Ammon's horn (tissue), 1 donor: Measurements from ENCODE around the gene EPHB2.
"Not testable (repeated sequence)": the region's sequence is repeated elsewhere in the genome, so short reads cannot be mapped to it uniquely, and the experiment has no call there.

ENCODE experiments used
- DNase-seq: peaks from one replicate; pipeline ENCODE4 v3.0.0-alpha.2; 2016; ENCODE audit warnings: low spot score

The EPHB2 gene

DNA sequence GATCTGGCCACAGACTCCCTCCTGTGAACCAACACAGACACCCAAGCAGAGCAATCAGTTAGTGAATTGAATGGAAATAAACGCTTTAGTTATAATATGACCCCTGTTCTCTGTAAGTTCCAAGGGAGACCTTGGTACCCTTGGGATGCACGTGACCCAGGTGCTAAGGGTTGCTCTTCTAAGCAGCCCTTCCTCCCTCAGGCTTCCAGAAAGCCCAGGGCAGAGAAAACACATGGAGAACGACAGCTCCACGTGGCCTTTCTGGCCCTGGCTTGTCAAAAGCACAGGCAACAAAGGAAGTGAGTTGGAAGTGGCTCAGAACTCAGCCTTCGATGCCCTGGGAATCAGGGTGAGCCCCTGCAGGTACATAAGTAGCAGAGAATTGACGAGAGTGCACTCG, 204.6 kb downstream of the EPHB2 start:
- DNase-seq: no peak

- no peak for DNase-seq
These were observed 205.3 kb downstream of the EPHB2 start for GRCh38 chr1:22915816-22916470.

DNA sequence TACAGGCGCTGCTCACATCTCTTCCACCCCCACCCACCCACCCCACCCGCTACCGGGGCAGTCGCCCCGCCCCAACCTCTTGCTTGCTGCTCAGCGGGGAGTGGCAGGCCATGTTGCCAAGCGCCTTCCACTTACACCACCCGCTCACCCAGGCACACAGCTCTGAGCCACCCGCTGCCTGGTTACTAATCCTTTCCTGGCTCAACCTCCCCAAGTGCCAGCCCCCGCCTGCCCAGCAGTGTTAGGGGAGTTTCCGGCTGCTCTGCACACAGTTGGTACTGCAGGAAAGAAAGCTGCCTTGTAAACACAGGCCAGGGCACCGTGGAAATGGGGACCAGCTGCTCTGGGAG, 205.8 kb downstream of the EPHB2 start:
- DNase-seq: peak; percentile 83

DNA sequence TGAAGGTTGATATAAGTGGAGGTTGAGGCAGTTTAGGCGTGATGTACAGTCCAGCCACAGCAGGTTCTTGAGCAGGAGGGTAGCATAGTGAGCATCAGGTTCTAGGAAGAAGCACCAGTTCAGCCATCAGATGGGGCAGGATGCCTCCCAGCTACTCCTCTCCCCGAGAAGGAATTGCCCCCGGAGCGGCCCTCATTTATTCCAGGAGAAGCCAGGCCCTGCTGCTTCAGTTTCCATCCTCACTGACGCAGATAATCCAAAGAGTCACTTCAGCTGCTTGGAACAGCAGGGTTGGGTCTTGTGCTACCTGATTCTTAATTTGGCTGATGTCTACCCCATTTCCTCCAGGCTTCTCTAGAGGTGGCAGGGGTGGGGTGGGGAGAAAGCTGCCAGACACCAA, 207.3 kb downstream of the EPHB2 start:
- no peak for DNase-seq

GRCh38 chr1:22918644-22919043, 208.0 kb downstream of the EPHB2 start:
- no peak for DNase-seq

DNA sequence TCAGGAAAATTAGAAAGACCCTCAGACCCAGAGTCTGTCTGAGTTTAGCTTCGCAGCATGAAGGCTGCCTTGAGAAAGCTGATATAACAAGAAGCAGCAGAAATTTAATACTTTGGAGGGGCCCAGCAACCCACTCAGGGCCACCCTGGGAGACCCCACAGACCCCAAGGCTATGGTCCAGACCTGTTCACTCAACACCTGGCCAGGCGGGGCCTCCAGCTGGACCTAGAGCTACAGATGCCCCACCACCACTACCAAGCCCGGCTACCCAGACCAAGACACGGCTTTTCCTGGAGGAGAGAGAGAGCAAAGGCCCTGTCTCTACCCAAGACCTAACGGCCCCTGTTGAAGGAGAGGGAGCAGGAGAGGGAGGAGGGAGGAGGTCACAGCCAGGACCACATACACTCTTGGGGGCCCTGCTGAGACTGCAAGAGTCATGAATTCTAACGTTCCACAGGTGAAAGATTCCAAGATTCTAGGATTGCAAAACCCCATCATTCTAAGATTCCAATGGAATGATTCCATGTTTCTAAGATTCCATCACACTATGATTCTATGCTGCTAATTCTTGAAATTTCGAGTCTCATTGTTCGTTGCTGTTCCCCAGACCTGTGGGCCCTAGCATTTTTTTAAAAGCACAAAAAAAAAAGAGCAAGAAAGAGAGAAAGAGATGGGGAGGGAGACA, 208.8 kb downstream of the EPHB2 start:
- DNase-seq: no peak

DNA sequence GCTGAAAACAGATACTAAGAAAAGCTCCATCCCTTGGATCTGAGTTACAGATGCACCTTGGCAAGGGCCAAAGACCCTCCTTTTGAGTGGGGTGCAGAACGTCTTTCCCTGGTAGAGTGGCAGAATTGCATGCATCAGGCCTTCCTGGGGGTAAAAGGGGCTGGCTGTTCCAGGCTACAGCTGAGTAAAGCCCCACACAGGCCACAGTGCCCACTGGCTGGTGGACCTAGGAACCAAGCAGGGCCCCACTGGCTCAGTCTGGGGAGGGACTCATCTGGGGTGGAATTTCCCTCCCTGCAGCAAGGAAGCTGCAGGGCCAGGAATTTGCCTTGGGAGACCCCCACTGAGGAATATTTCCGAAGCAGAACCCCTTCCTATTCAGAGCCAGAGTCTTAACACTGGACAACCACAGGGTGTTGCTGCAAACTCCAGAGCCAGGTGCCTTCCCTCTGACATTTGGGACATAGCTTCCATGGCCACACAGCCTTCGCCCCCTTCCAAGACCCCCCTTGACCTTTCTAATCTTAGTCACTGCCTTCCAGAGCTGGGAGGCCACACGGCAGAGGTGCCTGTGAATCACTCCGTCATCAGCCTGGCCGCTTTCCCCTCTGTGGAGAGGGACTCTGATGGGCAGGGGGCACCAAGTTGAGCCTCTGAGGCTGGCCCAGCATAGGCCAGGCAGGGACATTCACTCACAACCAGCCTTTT, 209.5 kb downstream of the EPHB2 start:
- no peak for DNase-seq

DNA sequence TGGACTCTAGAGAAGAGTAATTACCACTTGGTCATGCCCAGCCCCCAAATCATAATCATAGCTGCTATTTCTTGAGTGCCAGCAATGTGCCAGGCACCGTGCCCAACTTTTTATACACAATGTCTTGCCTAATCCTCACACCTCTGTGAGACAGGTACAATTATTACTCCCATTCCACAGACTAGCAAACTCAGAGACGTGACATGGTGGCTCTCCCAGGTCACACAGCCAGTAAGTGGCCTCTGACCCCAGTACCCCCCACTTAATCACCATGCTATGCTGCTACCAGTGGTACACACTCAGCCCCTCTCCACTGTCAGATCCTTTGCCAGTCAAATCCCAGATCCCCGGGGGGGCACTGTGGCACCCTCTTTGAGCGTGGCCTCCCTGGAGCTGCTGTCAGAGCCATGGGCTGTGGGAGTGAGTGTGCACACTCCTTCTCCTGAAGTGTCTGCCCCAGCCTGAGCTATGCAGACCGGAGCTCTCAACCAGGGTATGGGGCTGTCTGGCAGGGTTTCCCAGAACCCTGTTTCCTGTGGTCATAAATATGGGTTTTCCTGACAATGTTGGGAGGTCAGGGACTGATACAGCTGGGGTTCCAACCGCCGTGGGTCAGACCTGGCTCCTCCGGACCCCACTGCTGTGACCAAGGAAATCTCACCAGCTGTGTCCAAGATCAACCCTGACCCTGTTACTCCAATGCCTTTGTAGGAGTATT, 210.3 kb downstream of the EPHB2 start:
- DNase-seq: no peak

GRCh38 chr1:22921452-22922126, 210.9 kb downstream of the EPHB2 start:
- no peak for DNase-seq

GRCh38 chr1:22922640-22923039, 212.0 kb downstream of the EPHB2 start:
- no peak for DNase-seq

DNA sequence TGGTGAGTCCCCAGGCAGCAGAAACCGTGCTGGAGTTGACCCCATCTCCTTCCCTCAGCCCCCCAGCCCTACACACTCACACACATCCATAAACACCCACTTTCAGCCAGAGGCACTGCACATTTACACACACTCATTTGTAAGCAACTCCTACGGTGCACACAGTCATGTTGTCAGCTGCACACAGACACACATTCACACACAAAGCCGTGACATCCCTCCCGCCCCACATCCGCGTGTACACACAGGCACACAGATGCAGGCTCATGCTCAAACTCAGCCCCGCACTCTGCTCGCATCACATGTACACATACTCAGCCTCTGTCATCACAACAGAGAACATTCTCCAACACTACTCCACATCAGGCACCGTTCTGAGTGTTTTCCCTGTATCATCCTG, 214.5 kb downstream of the EPHB2 start:
- no peak for DNase-seq

GRCh38 chr1:22930240-22930912, 219.7 kb downstream of the EPHB2 start:
- peak; percentile 43 for DNase-seq

- no peak for DNase-seq
These were observed 222.3 kb downstream of the EPHB2 start for GRCh38 chr1:22932803-22933470.

- DNase-seq: no peak
These were observed 224.8 kb downstream of the EPHB2 start for GRCh38 chr1:22935433-22935832.

GRCh38 chr1:22936681-22937080, 226.0 kb downstream of the EPHB2 start:
- no peak for DNase-seq

DNA sequence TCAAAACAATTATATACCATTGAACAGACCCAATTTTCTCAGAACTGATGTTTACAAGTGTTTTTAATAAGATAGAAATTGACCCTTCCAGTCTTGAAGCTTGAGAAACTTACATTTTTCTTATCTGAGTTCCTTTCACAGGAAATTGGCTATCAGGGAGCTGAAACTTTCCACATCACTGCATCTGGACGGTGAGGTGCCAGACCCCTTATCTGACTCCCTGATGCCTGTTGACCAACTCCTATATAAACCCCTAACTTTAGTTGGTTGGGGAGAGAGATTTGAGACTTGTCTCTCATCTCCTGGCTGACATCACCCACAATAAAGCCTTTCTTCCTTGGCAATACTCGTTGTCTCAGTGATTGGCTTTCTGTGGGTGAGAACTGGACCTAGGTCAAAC, 230.6 kb downstream of the EPHB2 start:
- DNase-seq: no peak

- DNase-seq: no peak
These were observed 233.9 kb downstream of the EPHB2 start for GRCh38 chr1:22944346-22945055.

GRCh38 chr1:22945171-22945570, 234.5 kb downstream of the EPHB2 start:
- DNase-seq: not testable (repeated sequence)

- no peak for DNase-seq
These were observed 239.2 kb downstream of the EPHB2 start for GRCh38 chr1:22949822-22950331.

DNA sequence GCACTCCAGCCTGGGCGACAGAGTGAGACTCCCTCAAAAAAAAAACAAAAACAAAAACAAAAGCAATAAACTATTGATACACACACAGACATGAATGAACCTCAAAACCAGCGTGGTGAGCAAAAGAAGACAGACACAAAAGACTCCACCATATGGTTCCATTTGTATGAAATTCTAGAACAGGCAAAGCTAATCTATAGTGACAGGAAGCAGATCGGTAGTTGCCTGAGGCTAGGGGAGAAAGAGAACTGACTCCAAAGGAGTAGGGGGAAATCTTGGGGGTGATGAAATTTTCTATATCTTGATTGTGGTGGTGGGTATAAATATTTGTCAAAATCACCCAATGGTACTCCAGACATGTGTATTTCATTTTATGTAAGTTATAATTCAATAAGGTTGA, 241.2 kb downstream of the EPHB2 start:
- no peak for DNase-seq
